NT2/D1 (cell line): ENCODE measurements around the gene MMP11.

Experiments used
- DNase-seq: peaks from one replicate; pipeline ENCODE4 v3.0.0-alpha.2; 2011; ENCODE audit warnings: low read depth, low spot score
- H3K27me3 ChIP-seq: 2 replicates; pipeline ENCODE4 v1.6.0; 2011; ENCODE audit warnings: mild to moderate bottlenecking; ENCODE audit not compliant: insufficient read length, insufficient read depth
- H3K36me3 ChIP-seq: 2 replicates; pipeline ENCODE4 v1.6.1; 2011; ENCODE audit warnings: mild to moderate bottlenecking, low read length, mixed read lengths; ENCODE audit not compliant: insufficient read depth, insufficient read length
- H3K4me1 ChIP-seq: 2 replicates; pipeline ENCODE4 v1.5.1; 2011; ENCODE audit not compliant: insufficient read depth, insufficient read length
- H3K4me3 ChIP-seq: 2 replicates; pipeline ENCODE4 v1.5.1; 2011; ENCODE audit warnings: low read depth; ENCODE audit not compliant: insufficient read length
- H3K9ac ChIP-seq: 2 replicates; pipeline ENCODE4 v1.6.0; 2011; ENCODE audit warnings: low read depth; ENCODE audit not compliant: insufficient read length
- H3K9me3 ChIP-seq: 2 replicates; pipeline ENCODE4 v1.5.1; 2011; ENCODE audit warnings: mild to moderate bottlenecking, low read length; ENCODE audit not compliant: insufficient read depth
- SUZ12 ChIP-seq: IDR thresholded peaks from 2 replicates; pipeline ENCODE4 v1.6.1; 2011; ENCODE audit not compliant: insufficient read length, insufficient read depth; ENCODE audit errors: extremely low read depth
- YY1 ChIP-seq: IDR thresholded peaks from 2 replicates; pipeline ENCODE4 v1.6.1; 2011; ENCODE audit not compliant: insufficient read length, insufficient read depth
- ZNF274 ChIP-seq: IDR thresholded peaks from 2 replicates; pipeline ENCODE4 v1.6.1; 2011; ENCODE audit warnings: mild to moderate bottlenecking, low read depth, low read length

MMP11 gene

GRCh38 chr22:23782252-23782651 is 9.6 kb downstream of the MMP11 start:
- TF ChIP-seq SUZ12, result no peak
- TF ChIP-seq YY1, result no peak
- no peak for TF ChIP-seq ZNF274
- Histone ChIP-seq H3K27me3 (no peaks in the 10 kb centered on the region), H3K4me1 (peaks cover 10% of the 10 kb centered on the region), H3K9ac (no peak overlapping the region), H3K9me3 (no peaks in the 10 kb centered on the region), H3K36me3 (no peaks in the 10 kb centered on the region), H3K4me3 (no peak overlapping the region)
- DNase-seq, result no peak

DNA sequence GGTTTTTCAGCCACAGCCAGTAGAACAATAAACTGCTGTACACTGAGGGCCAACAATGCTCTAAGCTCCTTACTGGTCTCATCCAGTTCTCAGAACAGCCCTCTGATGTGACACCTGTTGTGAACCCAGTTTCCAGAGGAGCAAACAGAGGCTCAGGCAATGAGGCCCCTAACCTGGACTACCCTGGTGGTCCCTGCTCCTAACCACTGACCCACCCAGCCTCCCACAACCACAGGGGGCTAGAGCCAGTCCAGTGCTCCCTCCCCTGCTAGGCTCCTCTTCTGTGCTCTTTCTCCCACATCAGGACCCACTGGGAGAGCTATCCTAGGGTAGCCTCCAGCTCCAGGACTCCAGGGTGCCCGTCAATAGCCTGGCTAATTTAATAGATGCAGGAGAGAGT is 10.1 kb downstream of the MMP11 start:
- Histone ChIP-seq H3K4me1 (peaks cover 10% of the 10 kb centered on the region), H3K27me3 (no peaks in the 10 kb centered on the region), H3K36me3 (no peaks in the 10 kb centered on the region), H3K9ac (no peak overlapping the region), H3K9me3 (no peaks in the 10 kb centered on the region), H3K4me3 (no peak overlapping the region)
- no peak for DNase-seq
- TF ChIP-seq YY1 (no peak), SUZ12 (no peak)

DNA sequence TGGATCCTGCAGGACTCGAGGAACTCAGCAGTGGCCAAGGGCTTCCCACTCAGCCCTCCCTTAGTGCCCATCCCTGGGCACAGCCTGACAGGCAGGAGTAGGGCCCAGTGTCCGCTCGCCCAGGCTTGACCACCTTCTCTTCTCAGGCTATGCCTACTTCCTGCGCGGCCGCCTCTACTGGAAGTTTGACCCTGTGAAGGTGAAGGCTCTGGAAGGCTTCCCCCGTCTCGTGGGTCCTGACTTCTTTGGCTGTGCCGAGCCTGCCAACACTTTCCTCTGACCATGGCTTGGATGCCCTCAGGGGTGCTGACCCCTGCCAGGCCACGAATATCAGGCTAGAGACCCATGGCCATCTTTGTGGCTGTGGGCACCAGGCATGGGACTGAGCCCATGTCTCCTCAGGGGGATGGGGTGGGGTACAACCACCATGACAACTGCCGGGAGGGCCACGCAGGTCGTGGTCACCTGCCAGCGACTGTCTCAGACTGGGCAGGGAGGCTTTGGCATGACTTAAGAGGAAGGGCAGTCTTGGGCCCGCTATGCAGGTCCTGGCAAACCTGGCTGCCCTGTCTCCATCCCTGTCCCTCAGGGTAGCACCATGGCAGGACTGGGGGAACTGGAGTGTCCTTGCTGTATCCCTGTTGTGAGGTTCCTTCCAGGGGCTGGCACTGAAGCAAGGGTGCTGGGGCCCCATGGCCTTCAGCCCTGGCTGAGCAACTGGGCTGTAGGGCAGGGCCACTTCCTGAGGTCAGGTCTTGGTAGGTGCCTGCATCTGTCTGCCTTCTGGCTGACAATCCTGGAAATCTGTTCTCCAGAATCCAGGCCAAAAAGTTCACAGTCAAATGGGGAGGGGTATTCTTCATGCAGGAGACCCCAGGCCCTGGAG is 10.9 kb downstream of the MMP11 start:
- DNase-seq, result no peak
- H3K4me1 ChIP-seq, result peaks cover 10% of the 10 kb centered on the region
- no peaks in the 10 kb centered on the region for H3K27me3 ChIP-seq
- H3K36me3 ChIP-seq, result peaks cover 3% of the 10 kb centered on the region
- no peak overlapping the region for H3K9ac ChIP-seq
- H3K4me3 ChIP-seq, result no peak overlapping the region
- H3K9me3 ChIP-seq, result no peaks in the 10 kb centered on the region
- TF ChIP-seq SUZ12, result no peak
- no peak for TF ChIP-seq ZNF274
- TF ChIP-seq YY1, result no peak

DNA sequence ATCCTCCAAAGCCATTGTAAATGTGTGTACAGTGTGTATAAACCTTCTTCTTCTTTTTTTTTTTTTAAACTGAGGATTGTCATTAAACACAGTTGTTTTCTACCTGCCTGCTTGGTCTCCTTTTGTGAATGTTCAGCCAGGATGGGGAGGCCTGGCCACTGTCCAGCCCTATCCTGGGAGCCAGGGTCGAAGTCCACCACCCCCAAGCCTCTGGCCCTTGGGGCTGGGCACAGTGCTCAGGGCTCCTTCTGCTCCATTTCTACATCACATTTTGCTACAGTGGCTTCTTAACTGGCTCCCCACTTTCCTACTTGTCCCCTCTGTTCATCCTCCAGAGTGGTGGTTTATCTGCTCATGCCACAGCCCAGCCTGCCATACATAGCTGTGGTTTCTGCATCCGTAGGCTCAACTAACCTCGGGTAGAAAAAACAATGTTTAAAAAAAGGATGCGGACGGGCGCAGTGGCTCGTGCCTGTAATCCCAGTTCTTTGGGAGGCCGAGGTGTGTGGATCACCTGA is 11.6 kb downstream of the MMP11 start:
- peaks cover 10% of the 10 kb centered on the region for H3K4me1 ChIP-seq
- TF ChIP-seq ZNF274, result no peak
- no peak for TF ChIP-seq SUZ12
- TF ChIP-seq YY1, result no peak
- no peaks in the 10 kb centered on the region for H3K27me3 ChIP-seq
- no peak overlapping the region for H3K4me3 ChIP-seq
- H3K9me3 ChIP-seq, result no peaks in the 10 kb centered on the region
- peaks cover 11% of the 10 kb centered on the region for H3K36me3 ChIP-seq
- DNase-seq, result no peak
- no peak overlapping the region for H3K9ac ChIP-seq

DNA sequence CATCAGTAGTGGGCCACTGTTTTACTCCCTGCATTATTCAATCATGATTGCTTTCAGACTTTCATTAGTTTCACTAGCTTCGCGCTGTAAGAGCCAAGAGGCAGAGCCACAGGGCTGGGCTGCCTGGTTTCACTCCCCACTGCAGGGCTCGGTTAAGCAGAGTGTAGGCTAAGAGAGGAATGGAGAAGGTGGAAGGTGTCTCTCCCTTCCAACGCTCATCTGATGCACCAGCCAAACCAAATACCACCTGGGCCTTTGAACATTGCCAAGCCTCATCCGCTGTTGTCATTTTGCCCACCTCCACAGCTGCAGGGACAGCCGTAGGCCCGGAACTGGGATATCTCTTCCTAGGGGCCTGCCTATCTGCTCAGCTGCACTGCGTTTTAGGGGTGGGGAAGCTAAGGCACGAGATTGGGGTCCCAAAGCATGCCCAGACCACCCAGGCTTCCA is 13.6 kb downstream of the MMP11 start:
- Histone ChIP-seq H3K4me1 (peaks cover 9% of the 10 kb centered on the region), H3K4me3 (peak overlapping the region; percentile 79)

DNA sequence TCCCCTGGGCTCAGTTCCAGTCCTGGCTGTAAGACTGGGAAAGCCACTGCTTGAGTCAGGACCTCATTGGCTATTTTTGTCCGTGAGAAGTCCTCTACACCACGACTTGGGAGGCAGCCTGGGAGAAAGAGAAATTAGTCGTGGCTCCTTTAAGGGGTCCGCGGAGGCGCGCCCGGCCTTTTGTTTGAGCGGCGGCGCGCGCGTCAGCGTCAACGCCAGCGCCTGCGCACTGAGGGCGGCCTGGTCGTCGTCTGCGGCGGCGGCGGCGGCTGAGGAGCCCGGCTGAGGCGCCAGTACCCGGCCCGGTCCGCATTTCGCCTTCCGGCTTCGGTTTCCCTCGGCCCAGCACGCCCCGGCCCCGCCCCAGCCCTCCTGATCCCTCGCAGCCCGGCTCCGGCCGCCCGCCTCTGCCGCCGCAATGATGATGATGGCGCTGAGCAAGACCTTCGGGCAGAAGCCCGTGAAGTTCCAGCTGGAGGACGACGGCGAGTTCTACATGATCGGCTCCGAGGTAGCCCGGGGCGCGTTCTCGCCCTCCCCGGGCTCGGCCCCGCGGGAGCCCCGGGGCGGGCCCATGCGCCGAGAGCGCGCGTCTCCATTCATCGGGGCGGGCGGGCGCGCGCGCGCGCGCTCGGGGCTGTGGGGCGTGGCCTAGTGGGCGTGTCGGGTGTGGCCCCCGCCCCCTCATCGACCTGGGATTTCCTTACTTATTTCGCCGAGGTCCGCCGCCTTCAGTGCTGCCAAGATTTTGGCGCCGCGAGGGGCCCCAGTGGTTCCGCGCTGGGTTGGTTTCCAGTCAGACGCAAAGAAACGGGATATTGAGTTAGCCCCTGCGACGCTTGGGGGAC is 14.3 kb downstream of the MMP11 start, which contains the start of gene SMARCB1:
SMARCB1 (plus strand) TSS at position 215 of the 848 bp plus-strand sequence; CDS start at position 419, 204 bp downstream.
- Histone ChIP-seq H3K36me3 (peaks cover 31% of the 10 kb centered on the region), H3K4me1 (peaks cover 5% of the 10 kb centered on the region), H3K9me3 (no peaks in the 10 kb centered on the region), H3K9ac (peak within 1 kb of the TSS; percentile 88), H3K27me3 (no peaks in the 10 kb centered on the region), H3K4me3 (peak within 1 kb of the TSS; percentile 79)
- DNase-seq, result peak; percentile 63
- no peak for TF ChIP-seq ZNF274
- no peak for TF ChIP-seq SUZ12
- TF ChIP-seq YY1, result no peak

More for the DNA sequence above, 13.6 kb downstream of the MMP11 start:
- H3K9ac ChIP-seq, result peak overlapping the region; percentile 67
- TF ChIP-seq YY1 (no peak), SUZ12 (no peak), ZNF274 (no peak)
- H3K27me3 ChIP-seq, result no peaks in the 10 kb centered on the region
- H3K36me3 ChIP-seq, result peaks cover 24% of the 10 kb centered on the region
- DNase-seq, result no peak
- H3K9me3 ChIP-seq, result no peaks in the 10 kb centered on the region
